HG03558 (cell line): ENCODE data around the gene CCDC7.
"Not testable (repeated sequence)": the region's sequence is repeated elsewhere in the genome, so short reads cannot be mapped to it uniquely, and the experiment has no call there.

Source experiments
- ATAC-seq: cut with Tn5 transposase; IDR thresholded peaks from one replicate; pipeline ENCODE4 v1.9.1; 2021; ENCODE audit warnings: moderate number of reproducible peaks; ENCODE audit not compliant: unreplicated experiment; ENCODE audit errors: extremely low read depth

The CCDC7 gene

GRCh38 chr10:32680803-32681557, 235.0 kb downstream of the CCDC7 start:
- ATAC-seq, result no peak

- no peak for ATAC-seq
Measured at GRCh38 chr10:32684291-32684690, 238.4 kb downstream of the CCDC7 start.

DNA sequence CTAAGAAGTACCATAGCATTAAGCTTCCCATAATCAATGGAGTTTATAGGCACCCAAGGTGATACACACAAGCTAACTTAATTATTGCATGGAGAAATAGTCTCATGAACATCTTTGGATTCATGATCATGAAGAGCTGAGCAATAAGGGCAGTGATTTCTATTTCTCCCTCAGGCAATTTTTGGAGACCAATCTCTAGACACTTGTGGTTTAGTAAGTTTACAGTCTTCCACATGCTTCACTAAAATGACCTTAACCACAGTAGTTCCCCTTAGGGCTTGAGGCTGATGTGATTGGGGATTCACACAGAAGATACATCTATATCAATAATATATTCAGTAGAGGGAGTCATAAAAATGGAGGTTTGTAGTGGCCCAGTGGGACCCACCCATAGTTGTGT, 241.2 kb downstream of the CCDC7 start:
- ATAC-seq, result no peak

GRCh38 chr10:32687546-32687945, 241.6 kb downstream of the CCDC7 start:
- ATAC-seq, result no peak

DNA sequence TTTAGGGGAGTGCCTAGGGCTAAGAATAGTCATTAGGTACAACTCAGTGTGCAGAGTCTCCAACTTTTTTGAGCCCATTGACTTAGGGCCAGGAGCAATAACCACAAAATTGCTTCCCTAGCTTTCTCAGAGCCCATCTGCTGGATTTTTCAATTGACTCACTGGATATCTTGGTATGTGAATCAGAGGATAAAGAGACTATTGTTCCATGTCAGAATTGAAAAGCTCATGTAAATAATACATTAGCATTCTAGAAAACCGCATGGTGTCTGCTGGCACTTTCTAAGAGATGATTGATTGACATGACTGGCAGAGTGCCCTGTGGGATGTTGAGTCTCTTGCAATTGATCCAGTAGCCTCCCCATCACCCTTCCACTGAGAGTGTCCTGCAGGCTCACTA, 246.2 kb downstream of the CCDC7 start:
- no peak for ATAC-seq

DNA sequence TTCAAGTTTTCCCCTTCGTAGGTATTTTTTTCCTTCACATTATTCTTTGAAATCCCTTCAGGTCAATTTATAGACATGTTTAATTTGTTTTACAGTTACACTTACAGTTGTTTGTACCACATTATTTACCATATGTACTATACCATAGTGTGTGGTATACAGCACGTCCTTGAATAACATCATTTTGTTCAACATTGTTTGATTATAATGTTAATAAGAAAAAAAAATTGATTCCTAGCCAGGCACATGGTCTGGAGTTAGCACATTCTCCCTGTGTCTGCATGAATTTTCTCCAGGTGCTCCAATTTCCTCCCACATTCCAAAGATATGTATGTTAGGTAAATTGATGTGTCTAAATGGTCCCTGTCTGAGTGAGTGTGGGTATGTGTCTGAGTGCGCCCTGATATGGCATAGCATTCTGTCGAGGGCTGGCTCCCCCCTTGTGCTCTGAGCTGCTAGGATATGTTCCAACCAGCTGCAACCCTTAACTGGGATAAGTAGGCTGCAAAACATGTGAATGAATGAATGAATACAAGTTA, 247.6 kb downstream of the CCDC7 start:
- ATAC-seq, result no peak

DNA sequence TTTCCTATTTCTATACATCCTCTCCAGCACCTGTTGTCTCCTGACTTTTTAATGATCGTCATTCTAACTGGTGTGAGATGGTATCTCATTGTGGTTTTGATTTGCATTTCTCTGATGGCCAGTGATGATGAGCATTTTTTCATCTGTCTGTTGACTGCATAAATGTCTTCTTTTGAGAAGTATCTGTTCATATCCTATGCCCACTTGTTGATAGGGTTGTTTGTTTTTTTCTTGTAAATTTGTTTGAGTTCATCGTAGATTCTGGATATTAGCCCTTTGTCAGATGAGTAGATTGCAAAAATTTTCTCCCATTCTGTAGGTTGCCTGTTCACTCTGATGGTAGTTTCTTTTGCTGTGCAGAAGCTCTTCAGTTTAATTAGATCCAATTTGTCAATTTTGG, 253.7 kb downstream of the CCDC7 start:
- ATAC-seq, result not testable (repeated sequence)

DNA sequence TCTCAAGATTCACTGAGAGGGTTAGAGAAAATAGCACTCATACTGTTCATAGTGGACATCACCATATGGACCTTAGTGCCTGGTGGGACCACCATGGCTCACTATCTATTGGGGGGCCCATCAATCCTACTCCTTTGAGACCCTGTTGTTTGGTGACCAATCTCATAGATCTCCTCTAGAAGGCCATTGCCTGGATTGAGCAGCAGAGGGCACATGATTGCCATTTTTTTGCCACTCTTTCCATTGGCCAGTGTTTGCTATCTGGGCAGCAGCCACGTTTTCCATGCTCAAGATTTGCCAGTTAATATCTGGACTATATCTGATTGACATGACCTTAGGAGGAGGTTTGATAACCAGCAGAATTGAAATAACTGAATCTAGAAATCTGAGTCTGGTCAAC, 267.6 kb downstream of the CCDC7 start:
- no peak for ATAC-seq

DNA sequence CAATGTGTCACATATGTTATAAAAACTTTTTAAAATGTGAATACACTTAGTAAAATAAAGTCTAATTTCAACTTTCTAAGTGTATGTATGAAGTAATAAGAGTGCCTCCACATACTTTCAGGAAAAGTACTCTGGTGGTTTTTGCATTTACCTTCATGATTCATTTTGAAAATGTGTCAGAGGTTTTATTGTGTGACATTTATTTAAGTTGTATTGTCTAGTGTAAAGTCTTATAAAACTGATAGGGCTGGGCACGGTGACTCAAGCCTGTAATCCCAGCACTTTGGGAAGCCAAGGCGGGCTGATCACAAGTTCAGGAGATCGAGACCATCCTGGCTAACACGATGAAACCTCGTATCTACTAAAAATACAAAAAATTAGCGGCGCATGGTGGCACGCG, 285.6 kb downstream of the CCDC7 start:
- no peak for ATAC-seq

DNA sequence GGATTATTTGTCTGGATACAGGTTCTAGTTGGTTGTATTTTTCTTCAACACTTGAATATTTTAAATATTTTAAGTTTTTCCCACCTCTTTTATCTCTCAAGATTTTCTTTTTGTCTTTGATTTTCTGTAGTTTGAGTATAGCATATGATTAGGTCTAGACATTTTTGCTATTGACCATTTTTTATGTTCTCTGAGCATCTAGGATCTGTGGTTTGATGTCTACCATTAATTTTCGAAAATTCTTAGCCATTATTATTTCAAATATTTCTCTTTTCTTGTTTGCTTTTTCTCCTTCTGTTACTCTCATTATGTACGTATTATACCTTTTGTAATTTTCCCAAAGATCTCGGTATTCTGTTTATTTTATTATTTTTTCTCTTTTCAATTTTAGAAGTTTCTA, 293.0 kb downstream of the CCDC7 start:
- ATAC-seq, result no peak

DNA sequence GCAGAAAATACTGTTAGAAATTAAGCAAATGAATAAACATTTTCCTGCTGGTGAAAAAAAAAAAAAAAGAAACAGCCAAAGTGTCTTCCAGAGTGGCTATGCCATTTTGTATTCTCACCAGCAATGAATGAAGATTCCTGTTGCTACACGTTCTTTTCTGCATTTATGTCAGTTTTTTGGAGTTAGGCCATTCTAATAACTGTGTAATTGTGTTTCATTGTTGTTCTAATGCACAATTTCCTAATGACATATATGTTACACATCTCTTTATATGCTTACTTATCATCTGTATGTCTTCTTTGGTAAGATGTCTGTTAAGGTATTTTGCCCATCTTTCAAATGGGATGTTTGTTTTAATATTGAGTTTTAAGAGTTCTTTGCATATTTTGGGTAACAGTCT, 298.4 kb downstream of the CCDC7 start:
- no peak for ATAC-seq

GRCh38 chr10:32746869-32747268, 300.9 kb downstream of the CCDC7 start:
- no peak for ATAC-seq

DNA sequence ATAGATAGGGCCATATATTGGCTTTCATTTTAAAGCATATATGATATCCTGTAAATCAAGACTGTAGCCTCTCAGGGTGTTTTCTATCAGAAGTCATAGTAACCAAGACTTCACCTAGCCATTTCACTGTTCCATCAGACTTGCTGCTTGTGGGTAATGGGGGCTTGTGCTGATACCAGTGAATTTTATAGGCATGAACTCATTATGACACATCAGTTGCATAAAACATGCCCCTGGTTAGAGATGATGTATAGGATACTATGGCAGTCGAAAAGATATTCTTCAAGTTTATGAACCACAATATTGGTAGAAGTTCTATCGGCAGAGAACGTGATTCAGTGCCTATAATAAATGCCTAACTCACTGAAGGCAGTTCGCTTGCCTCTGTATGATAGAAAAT, 305.6 kb downstream of the CCDC7 start:
- ATAC-seq, result no peak

DNA sequence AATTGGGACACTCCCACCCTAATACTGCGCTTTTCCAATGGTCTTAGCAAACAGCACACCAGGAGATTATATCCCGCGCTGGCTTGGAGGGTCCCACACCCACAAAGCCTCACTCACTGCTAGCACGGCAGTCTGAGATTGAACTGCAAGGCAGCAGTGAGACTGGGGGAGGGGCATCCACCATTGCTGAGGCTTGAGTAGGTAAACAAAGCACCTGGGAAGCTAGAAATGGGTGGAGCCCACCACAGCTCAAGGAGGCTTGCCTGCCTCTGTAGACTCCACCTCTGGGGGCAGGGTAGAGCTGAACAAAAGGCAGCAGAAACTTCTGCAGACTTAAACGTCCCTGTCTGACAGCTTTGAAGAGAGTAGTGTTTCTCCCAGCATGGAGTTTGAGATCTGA, 309.0 kb downstream of the CCDC7 start:
- not testable (repeated sequence) for ATAC-seq

GRCh38 chr10:32771217-32771616, 325.3 kb downstream of the CCDC7 start:
- no peak for ATAC-seq

DNA sequence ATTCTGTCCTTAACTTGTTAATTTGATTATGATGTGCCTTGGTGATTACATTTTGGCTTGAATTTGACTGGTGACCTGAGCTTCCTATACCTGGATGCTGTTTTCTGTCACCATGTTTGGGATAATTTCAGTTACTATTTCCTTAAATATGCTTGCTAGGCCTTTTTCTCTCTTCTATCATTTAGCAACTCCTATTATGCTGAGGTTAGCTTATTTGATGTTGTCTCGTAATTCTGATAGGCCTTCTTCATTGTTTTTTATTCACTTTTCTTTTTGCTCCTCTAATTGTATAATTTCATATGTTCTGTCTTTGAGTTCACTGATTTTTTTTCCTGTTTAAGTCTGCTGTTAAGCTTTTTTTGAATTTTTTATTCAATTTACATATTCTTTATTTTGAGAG, 327.2 kb downstream of the CCDC7 start:
- ATAC-seq, result no peak

DNA sequence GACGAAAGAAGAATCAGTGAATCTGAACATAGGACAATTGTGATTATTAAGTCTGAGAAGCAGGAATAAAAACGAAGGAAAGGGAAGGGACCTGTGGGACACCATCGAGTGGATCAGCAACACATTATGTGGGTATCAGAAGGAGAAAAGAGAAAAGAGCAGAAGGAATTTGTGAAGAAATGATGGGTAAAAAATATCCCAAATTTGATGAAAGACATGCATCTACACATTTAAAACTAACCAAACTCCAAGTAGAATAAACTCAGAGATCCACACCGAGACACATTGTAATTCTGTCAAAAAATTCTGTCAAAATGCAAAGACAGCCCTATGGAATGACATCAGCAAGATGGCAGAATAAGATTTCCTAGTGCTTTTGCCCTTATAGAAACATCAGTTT, 341.0 kb downstream of the CCDC7 start:
- no peak for ATAC-seq

GRCh38 chr10:32787690-32788284, 341.8 kb downstream of the CCDC7 start:
- ATAC-seq, result no peak

DNA sequence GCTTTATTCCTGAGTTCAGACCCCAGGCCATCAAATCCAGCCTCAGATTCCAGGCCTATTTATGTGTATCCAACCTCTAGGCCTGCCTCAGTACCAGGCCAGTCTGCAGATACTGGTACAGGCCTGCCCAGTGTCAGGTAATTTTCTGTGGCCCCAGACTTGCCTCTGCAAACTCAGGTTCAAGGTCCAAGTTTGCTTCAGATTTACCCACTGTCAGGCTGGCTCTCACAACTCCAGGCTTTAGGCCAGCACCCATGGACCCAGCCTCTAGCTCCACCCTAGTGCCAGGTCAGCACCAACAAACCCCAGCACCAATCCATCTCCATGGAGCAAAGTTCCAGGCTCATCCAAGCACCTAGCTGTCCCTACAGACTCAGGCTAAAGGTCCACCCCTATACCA, 342.4 kb downstream of the CCDC7 start:
- no peak for ATAC-seq

- ATAC-seq, result no peak
Measured at GRCh38 chr10:32790483-32790882, 344.5 kb downstream of the CCDC7 start.

DNA sequence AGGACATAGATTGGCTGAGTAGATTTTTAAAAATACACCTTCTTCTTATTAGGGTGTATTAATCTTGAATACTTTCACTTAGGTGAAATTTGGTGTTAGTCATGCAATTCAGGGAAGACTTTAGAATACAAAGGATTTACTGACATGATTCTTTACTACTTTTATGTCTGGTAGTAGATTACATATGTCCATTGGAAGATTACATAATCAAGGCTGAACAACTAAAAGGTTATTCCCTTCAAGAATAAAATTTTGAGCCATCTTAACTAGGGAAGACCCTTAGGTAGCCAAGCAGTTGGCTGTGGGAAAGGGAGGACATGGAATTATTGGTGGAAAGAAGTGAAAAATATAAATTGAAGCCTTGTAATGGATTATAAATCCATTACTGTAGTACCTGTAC, 347.1 kb downstream of the CCDC7 start:
- no peak for ATAC-seq

GRCh38 chr10:32795598-32796183, 349.8 kb downstream of the CCDC7 start:
- ATAC-seq, result no peak
